ENCODE measurements around the gene SLC39A3.

The SLC39A3 gene

DNA sequence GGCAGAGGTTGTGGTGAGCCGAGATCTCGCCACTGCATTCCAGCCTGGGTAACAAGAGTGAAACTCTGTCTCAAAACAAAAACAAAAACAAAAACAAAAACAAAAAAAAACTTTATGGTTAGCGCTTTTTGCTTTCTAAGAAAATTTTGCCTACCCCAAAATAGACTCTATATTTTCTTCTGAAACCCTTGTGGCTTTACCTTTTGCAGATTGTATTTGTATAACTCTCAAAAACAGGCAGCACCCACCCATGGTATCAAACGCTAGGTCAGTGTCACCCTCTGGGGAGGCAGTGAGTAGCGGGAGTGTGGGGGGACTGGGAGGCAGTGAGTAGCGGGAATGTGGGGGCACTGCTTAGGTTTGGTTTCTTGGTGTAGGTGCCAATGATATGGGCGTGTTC lies 7.5 kb upstream of the SLC39A3 start:
- no peak for DNase-seq (ENCODE audit: low read depth)

DNA sequence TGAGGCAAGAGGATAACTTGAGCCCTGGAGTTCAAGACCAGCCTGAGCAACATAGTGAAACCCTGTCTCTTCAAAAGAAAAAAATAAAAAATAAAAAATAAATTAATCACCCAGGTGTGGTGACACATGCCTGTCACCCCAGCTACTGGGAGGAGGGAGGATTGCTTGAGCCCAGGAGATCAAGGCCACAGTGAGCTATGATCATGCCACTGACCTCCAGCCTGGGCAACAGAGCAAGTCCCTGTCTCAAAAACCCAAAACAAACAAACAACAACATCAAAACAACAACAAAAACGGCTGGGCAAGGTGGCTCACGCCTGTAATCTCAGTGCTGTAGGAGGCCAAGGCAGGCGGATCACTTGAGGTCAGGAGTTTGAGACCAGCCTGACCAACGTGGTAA lies 4.3 kb upstream of the SLC39A3 start:
- no peak for DNase-seq (ENCODE audit: low read depth)

DNA sequence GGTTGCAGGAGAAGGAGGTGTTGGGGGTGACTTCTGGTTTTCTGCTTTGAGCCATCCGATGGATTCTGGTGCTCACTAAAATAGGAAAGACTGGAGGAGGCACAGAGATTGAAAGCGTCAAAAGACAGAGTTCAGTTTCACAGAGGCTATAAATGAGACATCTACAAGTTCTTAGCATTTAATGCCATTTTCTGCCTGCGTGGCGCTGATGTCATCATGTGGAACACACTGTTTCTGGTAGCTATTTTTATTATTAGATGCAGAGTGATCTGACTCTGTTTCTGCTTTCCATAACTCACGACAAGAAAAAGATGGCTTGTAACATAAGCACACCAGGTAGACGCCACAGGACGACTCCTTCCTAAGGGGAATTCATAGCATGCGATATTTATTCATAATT lies 3.3 kb upstream of the SLC39A3 start:
- DNase-seq (ENCODE audit: low read depth), result no peak

DNA sequence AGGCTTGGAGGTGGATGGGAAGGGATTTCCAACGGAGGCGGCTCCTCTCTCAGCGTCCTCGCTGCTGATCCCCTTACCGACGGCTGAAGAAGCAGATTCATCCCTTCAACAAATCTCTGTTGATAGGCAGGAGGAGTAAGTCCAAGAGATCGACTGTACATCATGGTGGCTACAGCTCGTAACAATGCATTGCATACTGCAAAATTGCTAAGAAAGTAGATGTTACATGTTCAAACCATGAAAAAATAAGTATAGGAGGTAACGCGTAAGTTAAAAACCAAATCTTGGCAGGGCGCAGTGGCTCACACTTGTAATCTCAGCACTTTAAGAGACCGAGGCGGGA lies 468 bp upstream of the SLC39A3 start:
- DNase-seq (ENCODE audit: low read depth), result no peak

DNA sequence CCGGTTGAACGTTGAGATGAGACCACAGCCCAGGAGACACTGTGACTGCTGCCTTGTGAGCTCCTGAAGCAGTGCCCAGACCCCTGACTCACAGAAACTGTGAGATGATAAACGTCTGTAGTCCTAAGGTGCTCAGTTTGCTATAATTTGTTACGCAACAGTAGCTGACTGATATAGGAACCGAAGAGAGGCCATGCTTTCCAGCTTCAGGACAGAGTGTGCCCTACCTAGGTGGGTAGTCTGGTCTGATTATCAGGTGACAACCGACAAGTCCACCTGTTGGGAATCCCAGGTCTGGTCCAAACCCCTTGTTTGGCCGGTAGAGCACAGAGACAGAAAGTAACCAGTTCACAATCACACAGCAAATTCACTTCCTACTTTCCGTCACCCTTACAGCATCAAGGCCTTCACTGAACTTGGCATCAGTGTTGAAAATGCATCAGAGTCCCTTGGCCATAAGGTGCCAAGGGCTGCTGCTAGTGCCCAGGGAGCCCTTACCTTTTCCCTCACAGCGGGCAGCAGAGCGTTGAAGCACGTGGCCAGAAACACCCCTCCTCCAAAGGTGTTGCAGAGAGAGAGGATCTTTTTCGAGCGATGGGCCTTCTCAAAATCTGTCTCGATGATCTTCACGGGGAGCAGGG lies 3.1 kb downstream of the SLC39A3 start:
- no peak for DNase-seq (ENCODE audit: low read depth)

DNA sequence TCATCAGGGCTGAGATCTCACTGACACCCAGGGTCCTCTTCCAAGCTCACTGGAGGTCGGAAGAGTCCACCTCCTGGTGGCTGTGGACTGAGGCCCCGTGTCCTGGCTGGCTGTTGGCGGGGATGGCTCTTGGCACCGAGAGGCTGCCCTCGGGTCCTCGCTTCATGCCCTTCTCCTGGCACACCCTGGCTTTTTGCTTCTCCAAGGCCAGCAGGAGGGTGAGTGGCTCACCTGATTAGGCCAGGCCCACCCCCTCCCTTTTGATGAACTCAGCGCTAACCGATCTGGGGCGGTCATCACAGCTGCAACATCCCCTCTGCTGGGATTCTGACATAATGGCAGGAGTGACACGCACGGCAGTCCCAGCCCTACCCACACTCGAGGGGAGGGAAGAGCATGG lies 4.4 kb downstream of the SLC39A3 start:
- DNase-seq (ENCODE audit: low read depth), result no peak

DNA sequence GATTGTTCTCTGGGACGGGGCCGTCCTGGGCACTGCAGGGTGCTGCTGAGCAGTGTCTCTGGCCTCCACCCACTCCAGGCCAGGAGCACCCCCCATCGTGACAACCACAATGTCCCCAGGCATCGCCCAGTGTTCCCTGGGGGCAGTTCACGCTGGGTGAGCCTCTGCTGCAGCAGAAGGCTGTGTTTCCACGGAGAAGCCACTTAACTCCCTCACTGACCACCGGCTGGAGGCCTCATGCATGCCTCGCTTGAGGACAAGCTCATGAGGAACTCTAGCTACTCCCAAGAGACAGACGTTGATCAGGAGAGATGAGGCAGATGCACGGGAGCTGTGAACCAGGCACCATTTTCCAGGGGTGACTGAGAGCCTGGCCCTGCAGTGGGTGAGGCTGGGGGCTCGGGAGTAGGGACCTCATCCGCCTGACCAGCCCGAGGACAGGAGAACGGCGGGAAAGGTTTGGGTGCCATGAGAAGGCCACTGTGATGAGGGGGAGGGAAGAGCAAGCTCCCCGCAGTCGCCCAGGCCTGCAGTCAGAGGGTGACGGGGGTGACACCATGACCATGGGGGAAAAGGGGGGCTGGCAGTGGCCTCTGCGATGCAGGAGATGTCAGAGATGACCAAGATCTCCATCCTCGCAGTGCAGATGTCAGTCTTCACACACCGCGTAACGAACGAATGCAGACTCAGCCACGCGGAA lies 5.1 kb downstream of the SLC39A3 start:
- DNase-seq (ENCODE audit: low read depth), result no peak

DNA sequence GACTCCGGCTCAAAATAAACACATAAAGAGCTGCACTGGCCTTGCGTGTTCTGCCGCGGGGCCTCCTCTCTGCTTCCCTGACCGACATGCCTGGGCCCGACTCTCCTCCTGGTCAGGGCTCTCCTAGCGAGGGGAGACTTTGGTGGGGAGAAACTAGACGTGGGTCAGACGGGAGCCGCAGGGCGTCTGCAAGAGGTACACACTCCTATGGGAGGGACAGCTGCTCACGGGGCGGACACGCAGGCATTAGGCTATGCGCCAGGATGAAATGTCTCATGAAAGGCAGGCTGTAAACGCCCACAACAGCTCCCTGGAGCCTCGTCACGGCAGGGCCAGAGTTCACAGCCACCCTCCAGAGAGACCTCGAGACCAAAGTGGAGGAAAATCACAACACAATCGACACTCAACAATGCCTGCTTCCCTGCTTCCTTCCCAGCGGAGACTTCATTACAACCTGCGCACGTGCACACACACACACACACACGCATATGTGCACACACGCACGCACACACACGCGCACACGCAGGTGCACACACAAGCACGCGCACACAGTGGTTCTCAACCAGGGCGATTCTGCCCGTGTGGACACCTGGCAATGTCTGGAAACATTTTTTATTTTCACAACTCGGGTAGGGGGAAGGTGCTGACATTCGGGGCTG lies 5.8 kb downstream of the SLC39A3 start:
- DNase-seq (ENCODE audit: low read depth), result no peak

DNA sequence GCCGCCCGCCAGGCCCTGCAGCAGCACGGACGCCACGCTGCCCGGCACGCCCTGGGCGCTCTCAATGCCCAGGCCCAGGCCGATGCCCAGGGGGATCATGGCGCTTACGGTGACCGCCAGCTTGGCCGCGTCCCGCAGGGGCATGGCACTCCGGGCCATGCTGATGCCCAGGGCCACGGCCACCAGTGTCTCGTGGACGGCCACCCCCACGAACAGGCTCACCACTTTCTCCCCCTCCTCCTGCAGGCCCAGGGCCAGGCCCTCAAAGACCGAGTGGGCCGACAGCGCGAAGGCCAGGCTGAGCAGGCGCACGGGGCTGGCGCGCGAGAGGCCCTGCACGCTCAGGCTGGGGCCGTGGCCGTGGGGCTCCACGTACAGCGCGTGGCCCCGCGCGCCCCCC lies 6.9 kb downstream of the SLC39A3 start:
- no peak for DNase-seq (ENCODE audit: low read depth)

DNA sequence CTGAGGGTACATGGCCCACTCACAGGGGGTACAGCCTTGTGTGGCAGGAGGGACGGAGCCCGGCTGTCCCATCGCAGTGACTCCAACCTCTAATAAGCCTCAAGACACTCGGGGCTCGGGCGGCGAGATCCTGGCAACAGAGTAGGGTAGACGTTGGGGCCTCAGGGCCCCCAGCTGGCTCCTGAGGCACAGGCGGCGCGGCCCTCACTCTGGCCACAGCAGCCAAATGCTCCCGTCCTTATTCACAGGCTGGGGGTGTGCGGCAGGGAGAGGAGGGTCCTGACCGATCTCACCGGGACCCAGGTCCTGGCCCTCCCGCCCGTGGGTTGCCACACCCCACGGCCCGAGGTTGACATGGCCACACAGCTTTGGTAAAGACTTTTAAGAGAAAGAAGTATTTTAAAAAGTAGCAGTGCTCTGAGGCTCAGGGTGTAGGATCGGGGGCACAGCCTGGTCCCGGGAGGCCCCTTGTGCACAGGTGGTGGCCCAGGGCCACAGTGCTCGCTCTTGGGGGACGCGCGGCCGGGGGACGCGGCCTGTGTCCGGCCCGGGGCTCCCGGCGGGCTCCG lies 7.6 kb downstream of the SLC39A3 start:
- no peak for DNase-seq (ENCODE audit: low read depth)

DNA sequence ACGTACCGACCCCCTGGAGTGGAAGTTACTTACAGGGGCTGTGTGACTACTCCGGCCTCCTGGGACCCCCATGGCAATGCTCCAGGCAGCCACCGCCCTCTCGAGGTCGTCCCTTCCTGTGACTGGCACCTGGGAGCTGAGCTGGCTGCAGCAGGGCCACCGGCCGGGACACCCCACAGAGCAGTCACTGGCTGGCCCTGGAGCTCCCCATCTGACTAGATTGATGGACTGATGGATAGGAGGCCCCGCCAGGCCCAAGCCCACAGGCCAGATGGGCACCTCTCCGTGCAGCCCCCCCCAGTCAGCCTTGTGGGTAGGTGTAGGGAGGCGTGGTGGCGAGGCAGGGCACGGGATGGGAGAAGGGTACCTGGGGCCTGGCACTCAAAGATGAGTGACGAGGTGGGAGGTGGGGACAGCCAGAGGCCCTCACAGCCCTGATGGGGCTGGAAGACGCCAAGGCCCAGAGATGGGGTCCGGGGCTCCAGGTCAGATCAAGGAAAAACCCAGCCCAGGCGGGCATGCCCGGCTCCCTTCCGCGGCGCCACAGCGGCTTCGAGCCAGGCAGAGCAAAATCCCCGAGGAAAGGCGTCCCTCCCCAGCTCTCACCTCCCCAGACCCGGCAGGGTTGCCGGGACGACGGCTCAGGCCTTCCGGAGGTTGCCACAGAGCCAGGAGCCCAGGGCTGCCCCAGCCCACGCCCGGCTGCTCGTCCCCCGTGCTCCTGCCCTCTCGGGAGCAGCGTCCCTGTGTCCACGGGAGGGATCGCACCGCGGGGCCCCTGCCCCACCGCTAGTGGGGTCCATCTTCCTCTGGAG lies 8.4 kb downstream of the SLC39A3 start:
- no peak for DNase-seq (ENCODE audit: low read depth)

DNA sequence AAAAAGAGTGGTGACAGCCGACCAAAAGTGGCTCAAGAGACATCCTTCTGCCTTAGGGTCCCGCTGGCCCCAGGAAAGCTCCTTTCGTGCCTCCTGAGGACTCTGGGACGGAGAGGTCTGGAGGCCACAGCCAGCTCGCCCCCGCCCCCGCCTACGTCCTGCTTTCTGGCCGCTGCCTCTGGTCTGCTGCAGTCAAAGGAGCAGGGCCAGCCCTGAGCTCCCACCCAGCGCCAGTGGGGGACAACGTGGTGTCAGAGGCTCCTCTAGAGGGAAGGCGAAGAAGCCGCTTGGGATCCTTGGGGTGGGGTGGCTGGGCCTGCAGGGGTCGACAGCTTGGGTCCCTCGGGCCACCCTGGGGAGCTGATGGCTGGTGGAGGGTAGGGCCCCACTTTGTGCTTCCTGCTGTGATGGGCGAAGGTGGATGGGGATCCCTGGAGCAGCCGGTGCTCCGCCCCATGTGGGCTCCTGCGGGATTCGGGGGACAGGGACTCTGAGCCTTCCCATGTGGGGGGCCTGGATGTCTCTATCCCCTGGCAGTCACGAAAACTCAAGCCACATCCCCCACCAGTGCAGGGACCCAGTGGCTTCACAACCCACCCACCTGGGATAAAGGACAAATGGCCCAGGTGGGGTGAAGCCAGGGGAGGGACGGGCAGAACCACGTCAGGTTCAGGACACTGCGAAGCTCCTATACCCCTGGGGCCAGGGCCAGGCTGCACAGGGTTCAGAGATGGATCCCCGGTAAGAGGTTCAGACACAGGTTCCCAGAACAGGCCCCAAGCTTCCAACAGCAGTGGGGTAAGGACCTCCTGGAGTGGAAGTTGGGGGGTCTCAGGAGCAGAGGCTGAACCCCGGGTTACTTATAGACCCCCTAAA lies 9.6 kb downstream of the SLC39A3 start:
- DNase-seq (ENCODE audit: low read depth), result no peak

DNA sequence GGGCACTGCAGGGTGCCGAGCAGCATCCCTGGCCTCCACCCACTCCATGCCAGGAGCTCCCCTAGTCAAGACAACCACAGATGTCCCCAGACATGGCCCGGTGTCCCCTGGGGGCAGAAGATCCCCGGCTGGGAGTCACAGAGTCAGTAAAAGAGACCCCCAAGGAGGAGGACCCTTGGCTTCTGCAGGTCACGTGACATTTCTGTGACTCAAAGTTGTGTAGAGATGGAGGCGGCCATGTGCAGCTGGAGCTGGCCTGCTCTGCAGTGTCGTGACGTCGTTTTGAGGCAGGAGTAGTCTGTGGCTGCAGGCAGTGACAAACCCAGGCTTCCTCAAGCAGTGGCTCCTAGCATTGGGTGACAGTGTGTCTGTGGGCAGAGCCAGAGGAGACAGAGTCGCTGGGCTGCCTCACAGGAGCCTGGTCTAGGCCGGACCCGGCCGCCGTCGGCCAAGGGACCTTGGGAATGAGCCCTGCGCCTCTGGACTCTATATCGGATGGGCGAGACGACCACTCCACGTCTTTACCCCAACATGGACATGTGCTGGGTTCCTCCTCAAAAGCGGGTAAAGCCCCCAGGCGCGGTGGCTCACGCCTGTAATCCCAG lies 10.9 kb downstream of the SLC39A3 start:
- DNase-seq (ENCODE audit: low read depth), result no peak

DNA sequence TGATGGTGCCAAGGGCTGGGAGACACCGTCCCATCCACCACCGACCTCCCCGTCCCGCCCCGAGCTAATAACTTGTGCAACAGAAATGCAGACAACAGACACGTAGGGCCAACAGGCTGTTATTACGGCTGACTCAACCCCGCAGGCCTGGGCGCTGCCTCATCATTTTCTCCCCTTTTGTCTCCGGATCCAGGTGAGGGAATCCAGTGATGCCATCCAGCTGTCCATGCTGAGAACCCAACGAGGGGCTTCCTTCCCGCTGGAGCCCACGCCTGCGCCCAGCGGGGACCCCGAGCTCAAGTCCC lies 12.2 kb downstream of the SLC39A3 start:
- no peak for DNase-seq (ENCODE audit: low read depth)

DNA sequence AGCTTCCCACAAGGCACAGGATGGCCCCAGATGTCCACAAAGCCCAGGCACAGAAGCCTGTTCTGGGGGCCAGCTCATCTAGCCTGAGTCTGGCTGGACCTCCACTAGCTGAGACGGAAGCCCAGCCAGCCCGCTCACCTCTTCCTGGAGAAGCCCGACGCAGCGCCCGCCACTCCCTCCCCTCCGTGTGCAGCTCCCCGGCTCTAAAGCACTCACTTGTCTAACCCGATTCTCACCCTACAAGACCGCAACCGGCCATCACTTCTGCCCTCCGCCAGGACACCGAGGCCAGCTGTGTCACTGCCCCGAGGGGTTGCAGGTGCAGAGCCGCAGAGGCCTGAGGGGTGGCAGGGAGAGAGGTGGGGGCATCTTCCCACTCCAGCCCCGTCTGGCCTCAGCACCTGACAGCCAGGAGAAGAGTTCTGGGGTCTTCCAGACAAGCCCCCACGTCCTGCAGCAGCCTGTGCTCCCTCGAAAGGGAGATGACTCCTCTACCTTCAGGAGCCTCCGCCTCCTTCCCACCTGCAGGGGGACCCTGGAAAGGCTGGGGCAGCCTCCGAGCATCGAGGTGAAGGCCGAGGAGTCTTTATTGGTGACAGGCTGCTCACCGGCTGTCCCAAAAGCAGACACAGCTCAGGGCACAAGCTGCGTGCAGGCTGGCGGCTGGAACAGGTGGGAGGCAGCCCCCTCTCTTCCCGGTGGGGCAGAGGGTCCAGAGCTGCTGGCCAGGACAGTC lies 12.7 kb downstream of the SLC39A3 start:
- no peak for DNase-seq (ENCODE audit: low read depth)

DNA sequence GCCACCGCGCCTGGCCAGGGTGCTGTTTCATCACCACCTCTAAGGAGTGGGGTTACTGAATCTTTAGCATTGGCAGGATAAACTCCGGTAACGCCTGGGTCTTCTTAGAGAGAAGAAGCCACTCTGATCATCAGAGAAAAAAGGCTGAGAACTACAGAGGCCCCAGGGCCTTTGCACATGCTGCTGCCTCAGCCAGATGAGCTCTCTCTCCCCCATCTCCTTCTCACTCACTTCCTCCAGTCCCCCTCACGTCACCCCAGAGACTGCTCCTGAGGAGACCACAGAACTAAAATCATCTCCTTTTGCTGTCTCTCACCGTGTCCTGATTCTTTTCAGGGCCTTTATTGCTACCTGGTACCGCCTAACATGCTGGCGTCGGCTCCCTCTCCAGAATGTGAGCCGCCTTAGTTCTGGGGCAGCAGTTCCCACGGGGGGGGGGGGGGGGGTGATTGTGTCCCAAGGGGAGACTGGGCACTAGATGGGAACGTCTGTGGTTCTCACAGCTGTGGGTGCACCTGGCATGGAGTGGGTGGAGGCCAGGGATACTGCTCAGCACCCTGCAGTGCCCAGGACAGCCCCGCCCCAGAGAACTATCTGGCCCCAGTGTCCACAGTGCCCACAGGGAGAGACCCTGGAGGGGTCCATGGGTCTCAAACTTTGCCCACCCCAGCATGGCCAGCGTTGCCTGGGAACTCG lies 13.5 kb downstream of the SLC39A3 start:
- DNase-seq (ENCODE audit: low read depth), result no peak

DNA sequence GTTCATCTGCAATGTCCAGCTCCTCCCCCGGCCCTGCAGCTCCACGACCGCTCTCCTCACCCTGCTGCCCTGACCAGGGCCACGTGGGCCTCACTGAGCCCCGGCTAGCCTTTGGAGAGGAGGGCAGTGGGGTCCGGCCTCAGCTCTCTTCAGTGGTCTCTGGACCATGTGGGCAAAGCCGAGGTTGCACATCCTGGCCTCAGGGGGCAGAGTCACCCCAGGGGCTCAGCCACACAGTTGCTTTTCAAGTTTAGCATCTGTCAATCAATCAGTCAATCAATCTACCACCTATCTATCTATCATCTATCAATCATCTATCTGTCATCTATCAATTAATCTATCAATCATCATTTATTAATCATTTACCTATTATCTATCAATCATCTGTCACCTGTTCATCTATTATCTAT lies 15.7 kb downstream of the SLC39A3 start:
- DNase-seq (ENCODE audit: low read depth), result no peak

DNA sequence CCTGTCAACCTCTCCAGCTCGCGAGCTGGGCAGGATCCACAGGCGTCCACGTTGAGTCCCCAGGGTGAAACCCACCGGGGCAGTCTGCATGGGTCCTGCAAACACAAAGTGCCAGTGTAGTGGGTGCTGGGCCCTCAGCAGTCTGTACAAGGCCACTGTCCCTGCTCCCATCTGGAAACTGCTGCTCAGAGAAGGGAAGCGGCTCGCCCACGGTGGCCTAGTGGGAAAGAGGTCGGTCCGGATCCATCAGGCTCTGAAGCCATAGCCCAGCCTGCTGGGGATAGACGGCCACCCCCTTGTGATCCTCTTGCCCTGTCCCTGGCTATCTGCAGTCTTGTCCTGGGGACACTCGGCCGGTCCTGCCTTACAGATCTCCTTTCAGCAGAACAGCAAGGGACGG lies 16.1 kb downstream of the SLC39A3 start:
- no peak for DNase-seq (ENCODE audit: low read depth)

DNA sequence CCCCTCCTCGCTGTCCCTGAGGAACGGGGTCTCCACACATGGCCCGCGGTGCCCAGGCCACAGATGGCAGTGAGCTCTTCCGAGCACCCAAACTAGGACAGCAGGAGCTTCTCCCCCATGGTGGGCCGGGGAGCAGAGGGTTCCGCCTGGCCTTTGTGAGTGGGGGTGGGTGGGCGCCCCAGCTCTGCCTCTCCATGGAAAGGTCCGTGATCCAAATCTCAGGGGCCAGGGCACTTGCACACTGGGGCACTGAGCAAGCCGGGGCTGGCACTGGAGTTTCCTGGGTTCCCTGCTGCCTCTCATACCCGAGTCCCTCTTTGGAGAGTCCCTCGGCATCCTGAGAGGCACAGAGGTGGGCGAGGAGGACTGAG lies 16.5 kb downstream of the SLC39A3 start:
- no peak for DNase-seq (ENCODE audit: low read depth)
